Bronchial epithelial cell (primary cell): ENCODE measurements around the gene DSEL. TPM values are rescaled to one million over a fixed set of nuclear protein-coding genes. Genes with fewer than 3 reads are reported as not detected.

ENCODE experiments used
- DNase-seq: peaks from one replicate; pipeline ENCODE4 v3.0.0-alpha.2; 2010; ENCODE audit warnings: low read depth
- FAIRE-seq: peaks from 2 replicates; lab custom pipeline; 2011; peaks lifted over from hg19 to GRCh38; lab: Jason Lieb, UNC
- H3K27me3 ChIP-seq: 2 replicates; pipeline ENCODE4 v1.5.1; 2011; ENCODE audit warnings: low read length; ENCODE audit not compliant: control insufficient read depth, insufficient read depth
- H3K36me3 ChIP-seq: 2 replicates; pipeline ENCODE4 v1.5.1; 2011; ENCODE audit warnings: low read length; ENCODE audit not compliant: control insufficient read depth, insufficient read depth
- H3K4me3 ChIP-seq: 2 replicates; pipeline ENCODE4 v1.5.1; 2011; ENCODE audit warnings: mild to moderate bottlenecking, low read depth, low read length, control low read depth
- total RNA-seq: library from RNA; depleted of rRNA; stranded (reverse); fragments of >200 nt; gene quantifications from 2 replicates; pipeline ENCODE4 v1.2.1, GENCODE V29; 2014
- TF ChIP-seq, protein P1 (sequence below): IDR thresholded peaks from 2 replicates; pipeline ENCODE4 v1.5.1; 2011; ENCODE audit warnings: mild to moderate bottlenecking, moderate library complexity, low read length, control low read depth, inconsistent platforms; ENCODE audit not compliant: insufficient read depth, severe bottlenecking

Gene DSEL
- total RNA-seq, 1 donor from 2014 or later: 2.4 TPM

- TF ChIP-seq, protein P1, sequence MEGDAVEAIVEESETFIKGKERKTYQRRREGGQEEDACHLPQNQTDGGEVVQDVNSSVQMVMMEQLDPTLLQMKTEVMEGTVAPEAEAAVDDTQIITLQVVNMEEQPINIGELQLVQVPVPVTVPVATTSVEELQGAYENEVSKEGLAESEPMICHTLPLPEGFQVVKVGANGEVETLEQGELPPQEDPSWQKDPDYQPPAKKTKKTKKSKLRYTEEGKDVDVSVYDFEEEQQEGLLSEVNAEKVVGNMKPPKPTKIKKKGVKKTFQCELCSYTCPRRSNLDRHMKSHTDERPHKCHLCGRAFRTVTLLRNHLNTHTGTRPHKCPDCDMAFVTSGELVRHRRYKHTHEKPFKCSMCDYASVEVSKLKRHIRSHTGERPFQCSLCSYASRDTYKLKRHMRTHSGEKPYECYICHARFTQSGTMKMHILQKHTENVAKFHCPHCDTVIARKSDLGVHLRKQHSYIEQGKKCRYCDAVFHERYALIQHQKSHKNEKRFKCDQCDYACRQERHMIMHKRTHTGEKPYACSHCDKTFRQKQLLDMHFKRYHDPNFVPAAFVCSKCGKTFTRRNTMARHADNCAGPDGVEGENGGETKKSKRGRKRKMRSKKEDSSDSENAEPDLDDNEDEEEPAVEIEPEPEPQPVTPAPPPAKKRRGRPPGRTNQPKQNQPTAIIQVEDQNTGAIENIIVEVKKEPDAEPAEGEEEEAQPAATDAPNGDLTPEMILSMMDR: no peak
- H3K27me3 ChIP-seq: no peaks in the 10 kb centered on the region
- no peaks in the 10 kb centered on the region for H3K36me3 ChIP-seq
- FAIRE-seq (no peak), DNase-seq (no peak)
- H3K4me3 ChIP-seq: no peak overlapping the region
These were observed 33.3 kb downstream of the DSEL start for GRCh38 chr18:67483237-67483636.

DNA sequence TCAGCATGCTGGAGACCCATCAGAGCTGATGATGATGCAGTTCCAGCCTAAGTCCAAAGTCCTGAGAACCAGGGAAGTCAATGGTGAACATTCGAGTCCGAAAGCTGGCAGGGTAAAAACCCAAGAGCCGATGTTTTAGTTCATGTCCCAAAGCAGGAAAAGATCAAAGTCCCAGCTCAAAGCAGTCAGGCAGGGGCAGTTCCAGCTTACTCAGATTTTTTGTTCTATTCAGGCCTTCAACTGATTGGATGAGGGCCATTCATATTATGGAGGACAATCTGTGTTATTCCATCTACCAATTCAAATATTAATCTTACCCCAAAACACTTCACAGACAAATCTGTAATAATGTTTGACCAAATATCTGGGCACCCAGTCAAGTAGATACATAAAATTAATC lies 38.3 kb downstream of the DSEL start:
- TF ChIP-seq, protein P1: no peak
- Histone ChIP-seq H3K36me3 (no peaks in the 10 kb centered on the region), H3K27me3 (no peaks in the 10 kb centered on the region), H3K4me3 (no peak overlapping the region)
- FAIRE-seq (no peak), DNase-seq (no peak)

- no peak for FAIRE-seq
- TF ChIP-seq, protein P1: no peak
- DNase-seq: no peak
- H3K27me3 ChIP-seq: no peaks in the 10 kb centered on the region
- no peak overlapping the region for H3K4me3 ChIP-seq
- no peaks in the 10 kb centered on the region for H3K36me3 ChIP-seq
These were observed 39.0 kb downstream of the DSEL start for GRCh38 chr18:67477522-67477921.

DNA sequence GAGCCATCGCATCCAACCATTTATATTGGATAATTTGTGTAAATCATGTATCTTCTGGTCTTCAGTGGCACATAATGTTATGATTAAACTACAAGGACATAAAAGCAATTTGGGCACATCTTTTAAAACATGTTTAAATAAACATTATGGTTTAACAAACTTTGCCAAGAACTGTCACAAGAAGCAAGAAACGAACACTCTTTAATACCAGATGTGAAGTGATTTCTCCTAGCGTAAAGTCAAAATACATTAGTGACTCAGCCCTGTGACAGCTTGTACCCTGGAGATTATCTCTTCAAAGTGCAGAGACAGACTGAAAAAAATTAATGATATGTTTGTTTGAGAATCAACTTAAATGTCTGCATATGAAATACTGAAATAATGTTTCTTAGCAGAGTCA lies 39.9 kb downstream of the DSEL start:
- FAIRE-seq: no peak
- DNase-seq: no peak
- no peaks in the 10 kb centered on the region for H3K27me3 ChIP-seq
- H3K4me3 ChIP-seq: no peak overlapping the region
- TF ChIP-seq, protein P1: no peak
- H3K36me3 ChIP-seq: no peaks in the 10 kb centered on the region

- Histone ChIP-seq H3K4me3 (no peak overlapping the region), H3K36me3 (no peaks in the 10 kb centered on the region), H3K27me3 (no peaks in the 10 kb centered on the region)
- no peak for FAIRE-seq
- DNase-seq: peak; percentile 6
- TF ChIP-seq, protein P1: no peak
These were observed 40.8 kb downstream of the DSEL start for GRCh38 chr18:67475673-67476072.

DNA sequence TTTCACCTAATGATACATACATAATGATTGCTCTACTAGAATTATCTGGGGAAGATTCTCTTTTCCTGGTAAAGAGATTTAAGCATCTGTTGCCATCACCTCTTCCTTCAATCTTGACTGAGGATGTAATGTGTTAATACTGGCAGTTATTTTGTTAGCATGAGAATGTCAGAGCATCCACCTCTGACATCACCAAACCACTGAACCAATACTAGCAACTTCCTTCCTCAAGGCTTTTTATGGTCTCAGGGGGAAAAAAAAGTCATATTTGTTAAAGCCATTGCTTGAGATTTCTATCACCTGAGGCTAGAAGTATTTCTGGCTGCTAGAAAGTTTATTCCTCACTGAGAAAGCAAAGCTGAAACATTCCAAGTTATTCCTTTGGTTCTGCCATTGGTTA lies 48.5 kb downstream of the DSEL start:
- Histone ChIP-seq H3K36me3 (no peaks in the 10 kb centered on the region), H3K27me3 (no peaks in the 10 kb centered on the region), H3K4me3 (no peak overlapping the region)
- no peak for FAIRE-seq
- TF ChIP-seq, protein P1: no peak
- no peak for DNase-seq
